ENCODE measurements around the gene HJV.

The HJV gene

DNA sequence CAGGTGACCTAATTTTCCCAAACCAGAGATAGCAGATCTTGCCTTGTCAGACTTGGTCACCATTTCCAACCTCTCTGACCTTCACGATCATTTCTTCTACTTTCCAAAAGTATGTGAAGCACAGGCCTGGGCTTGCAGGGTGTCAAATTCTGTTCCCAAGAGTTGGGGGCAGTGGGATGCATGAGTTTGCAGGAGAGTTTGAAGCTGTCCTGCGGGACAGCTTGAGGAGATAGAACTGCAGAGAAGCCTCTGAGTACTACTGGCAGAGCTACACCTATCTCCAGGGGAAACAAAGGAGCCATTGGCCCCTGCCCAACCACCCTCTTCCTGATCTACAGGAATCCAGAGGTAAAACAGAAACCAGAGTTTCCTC lies 36.4 kb downstream of the HJV start:
- in situ Hi-C loops (cut with MboI; ENCODE audit: low sequenced_read_pairs, unreplicated experiment) = no loop called here
- DNase-seq (ENCODE audit: low spot score) = no peak
- TF ChIP-seq, protein P1, sequence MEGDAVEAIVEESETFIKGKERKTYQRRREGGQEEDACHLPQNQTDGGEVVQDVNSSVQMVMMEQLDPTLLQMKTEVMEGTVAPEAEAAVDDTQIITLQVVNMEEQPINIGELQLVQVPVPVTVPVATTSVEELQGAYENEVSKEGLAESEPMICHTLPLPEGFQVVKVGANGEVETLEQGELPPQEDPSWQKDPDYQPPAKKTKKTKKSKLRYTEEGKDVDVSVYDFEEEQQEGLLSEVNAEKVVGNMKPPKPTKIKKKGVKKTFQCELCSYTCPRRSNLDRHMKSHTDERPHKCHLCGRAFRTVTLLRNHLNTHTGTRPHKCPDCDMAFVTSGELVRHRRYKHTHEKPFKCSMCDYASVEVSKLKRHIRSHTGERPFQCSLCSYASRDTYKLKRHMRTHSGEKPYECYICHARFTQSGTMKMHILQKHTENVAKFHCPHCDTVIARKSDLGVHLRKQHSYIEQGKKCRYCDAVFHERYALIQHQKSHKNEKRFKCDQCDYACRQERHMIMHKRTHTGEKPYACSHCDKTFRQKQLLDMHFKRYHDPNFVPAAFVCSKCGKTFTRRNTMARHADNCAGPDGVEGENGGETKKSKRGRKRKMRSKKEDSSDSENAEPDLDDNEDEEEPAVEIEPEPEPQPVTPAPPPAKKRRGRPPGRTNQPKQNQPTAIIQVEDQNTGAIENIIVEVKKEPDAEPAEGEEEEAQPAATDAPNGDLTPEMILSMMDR (IDR thresholded peaks at IDR 0.05; ENCODE audit: borderline replicate concordance, control extremely low read depth, extremely low read depth, insufficient read depth, missing control alignments) = no peak

DNA sequence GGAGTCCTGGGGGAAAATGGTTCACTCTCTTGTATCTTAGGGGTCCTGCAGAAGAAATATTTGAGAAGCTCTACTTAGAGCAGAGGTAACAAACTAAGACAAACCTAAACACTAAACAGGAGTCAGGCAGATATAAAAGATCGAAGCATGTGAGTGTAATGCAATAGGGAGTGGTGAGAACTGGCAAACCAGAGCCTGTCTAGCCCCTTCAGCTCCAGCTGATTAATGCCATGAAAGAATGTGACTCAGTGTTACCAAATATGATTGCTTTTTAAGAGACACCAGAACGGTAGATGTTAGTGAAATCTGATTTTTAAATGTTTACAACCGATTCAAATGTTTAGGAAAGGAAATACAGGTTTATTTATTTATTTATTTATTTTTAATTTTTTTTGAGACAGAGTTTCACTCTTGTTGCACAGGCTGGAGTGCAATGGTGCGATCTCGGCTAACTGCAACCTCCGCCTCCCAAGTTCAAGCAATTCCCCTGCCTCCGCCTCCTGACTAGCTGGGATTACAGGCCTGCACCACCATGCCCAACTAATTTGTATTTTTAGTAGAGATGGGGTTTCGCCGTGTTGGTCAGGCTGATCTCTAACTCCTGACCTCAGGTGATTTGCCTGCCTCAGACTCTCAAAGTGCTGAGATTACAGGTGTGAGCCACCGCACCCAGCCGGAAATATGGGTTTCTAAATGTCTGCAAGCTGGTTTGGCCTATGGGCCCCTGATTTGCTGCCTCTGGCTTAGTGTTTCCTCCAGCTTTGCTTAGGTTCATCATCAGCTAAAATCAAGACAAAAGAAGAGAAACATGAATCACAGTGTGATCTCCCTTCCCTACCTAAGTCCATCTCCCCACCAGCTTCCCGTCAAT lies 37.3 kb downstream of the HJV start:
- no peak for DNase-seq (ENCODE audit: low spot score)
- in situ Hi-C loops (cut with MboI; ENCODE audit: low sequenced_read_pairs, unreplicated experiment) = no loop called here

DNA sequence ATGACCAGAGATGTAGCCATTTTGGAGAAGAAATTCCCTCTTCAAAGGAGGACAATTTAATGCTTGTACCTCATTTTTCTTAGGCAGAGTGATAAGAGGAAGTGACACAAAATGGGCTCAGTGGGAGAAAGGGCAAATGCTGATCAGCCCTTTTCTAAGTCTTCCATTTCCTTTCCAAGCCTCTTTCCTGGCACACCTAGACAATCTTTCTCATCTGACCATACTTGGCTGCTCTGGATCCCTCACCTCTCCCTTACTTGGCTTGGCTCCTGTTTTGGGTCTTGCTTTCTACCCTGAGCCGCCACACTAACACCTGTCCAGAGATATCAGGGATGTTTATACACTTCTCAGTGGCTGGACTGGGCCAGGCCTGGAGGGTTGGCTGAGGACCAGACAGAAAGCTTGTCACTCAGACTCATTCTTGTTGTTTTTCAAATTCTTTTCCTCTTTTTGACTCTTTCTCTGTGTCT lies 38.3 kb downstream of the HJV start:
- in situ Hi-C loops (cut with MboI; ENCODE audit: low sequenced_read_pairs, unreplicated experiment) = no loop called here
- TF ChIP-seq, protein P1 (IDR thresholded peaks at IDR 0.05; ENCODE audit: borderline replicate concordance, control extremely low read depth, extremely low read depth, insufficient read depth, missing control alignments) = no peak
- no peak for DNase-seq (ENCODE audit: low spot score)

More for the DNA sequence above, 37.3 kb downstream of the HJV start:
- TF ChIP-seq, protein P1 (IDR thresholded peaks at IDR 0.05; ENCODE audit: borderline replicate concordance, control extremely low read depth, extremely low read depth, insufficient read depth, missing control alignments) = no peak

DNA sequence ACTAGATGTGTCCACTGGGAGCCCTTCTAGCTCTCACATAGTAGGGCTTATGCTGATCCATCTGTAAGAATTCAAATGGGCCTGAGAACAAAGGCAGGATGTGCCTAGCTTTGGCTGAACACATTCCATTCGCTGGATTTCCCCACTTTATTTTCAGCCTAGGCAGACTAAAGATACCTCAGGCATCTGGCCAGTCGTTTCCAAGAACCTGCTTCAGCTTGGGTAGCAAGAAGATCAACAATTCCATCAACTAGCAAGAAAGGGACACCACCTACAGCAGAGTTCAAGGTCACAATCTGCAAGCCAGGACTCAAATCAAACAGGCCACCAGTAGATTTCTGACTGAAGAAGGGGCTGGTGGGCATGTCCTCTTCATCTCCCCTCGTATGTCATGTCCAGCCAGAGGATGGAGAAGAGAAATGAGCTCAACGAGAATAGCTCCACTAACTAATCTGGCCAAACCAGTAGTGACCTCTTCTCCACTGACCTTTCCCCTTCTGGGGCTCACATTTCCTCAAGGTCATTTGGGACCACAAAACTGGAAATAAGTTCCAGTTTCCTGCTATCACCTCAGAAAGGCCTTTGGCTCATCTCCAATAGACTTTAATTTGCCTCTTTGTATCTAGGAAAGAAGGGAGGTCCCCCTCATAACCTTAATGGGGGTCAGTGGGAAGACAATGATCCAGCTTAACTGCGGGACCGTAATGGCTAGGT lies 39.4 kb downstream of the HJV start:
- TF ChIP-seq, protein P1 (IDR thresholded peaks at IDR 0.05; ENCODE audit: borderline replicate concordance, control extremely low read depth, extremely low read depth, insufficient read depth, missing control alignments) = no peak
- no peak for DNase-seq (ENCODE audit: low spot score)
- in situ Hi-C loops (cut with MboI; ENCODE audit: low sequenced_read_pairs, unreplicated experiment) = no loop called here

DNA sequence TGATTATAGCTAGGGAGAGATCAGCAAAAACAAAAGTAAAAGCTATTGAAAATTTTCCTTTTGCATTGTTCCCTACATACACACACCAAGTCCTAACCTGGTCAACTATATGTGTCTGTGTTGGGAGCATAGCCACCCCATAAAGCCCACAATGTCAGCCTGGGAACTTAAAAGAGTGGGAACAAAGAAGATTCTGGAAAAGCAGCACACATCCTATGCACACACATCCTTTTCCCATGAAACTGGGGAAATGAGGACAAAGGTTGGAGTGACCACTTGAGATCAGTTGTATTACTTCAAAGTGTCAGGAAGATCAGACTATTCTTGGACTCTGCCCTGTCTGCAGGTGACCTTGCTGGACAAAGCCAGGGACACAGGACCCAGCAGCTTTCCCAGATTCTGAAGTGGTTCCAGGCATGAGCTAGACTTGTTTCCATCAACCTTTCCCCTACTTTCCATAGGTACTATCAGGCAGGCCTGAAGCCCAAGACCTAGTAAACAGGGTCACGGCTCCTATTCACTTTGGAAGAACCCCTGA lies 41.0 kb downstream of the HJV start:
- in situ Hi-C loops (cut with MboI; ENCODE audit: low sequenced_read_pairs, unreplicated experiment) = no loop called here
- TF ChIP-seq, protein P1 (IDR thresholded peaks at IDR 0.05; ENCODE audit: borderline replicate concordance, control extremely low read depth, extremely low read depth, insufficient read depth, missing control alignments) = no peak
- DNase-seq (ENCODE audit: low spot score) = no peak

DNA sequence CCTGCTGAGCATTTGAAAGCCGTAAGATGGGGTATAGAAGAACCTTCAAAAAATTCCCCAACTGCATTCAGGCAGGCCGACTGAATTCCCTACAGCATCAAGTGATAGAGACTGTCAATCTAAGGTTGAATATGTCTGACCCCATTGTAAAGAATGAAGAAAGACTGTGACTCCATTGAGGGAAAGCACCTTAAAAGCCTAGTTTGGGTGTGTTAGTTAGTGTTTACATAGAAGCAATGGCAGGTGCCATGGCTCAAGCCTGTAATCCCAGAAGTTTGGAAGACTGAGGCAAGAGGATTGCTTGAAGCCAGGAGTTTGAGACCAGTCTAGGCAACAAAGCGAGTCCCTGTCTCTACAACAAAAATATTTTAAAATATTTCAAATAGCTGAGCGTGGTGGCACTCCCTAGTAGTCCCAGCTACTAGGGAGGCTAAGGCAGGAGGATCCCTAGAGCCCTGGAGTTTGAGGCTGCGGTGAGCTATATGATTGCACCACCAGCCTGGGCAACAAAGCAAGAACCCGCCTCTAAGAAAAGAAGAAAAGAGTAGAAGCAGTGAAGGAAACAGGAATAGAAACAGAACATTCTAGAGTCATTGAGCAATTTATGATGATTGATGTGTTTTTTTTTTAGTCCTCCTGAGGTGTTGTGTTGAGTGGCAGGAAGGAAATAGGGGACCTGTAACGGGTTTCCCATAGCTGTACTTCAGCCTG lies 41.6 kb downstream of the HJV start:
- DNase-seq (ENCODE audit: low spot score) = no peak
- TF ChIP-seq, protein P1 (IDR thresholded peaks at IDR 0.05; ENCODE audit: borderline replicate concordance, control extremely low read depth, extremely low read depth, insufficient read depth, missing control alignments) = no peak
- in situ Hi-C loops (cut with MboI; ENCODE audit: low sequenced_read_pairs, unreplicated experiment) = no loop called here

Measured in GM13976 (cell line).